HG03571 (cell line): ENCODE results near the gene ANAPC7.
"Not testable (repeated sequence)": the region's sequence is repeated elsewhere in the genome, so short reads cannot be mapped to it uniquely, and the experiment has no call there.

Experiments used
- ATAC-seq: cut with Tn5 transposase; IDR thresholded peaks from one replicate; pipeline ENCODE4 v1.9.1; 2021; ENCODE audit not compliant: unreplicated experiment

The ANAPC7 gene, protein sequence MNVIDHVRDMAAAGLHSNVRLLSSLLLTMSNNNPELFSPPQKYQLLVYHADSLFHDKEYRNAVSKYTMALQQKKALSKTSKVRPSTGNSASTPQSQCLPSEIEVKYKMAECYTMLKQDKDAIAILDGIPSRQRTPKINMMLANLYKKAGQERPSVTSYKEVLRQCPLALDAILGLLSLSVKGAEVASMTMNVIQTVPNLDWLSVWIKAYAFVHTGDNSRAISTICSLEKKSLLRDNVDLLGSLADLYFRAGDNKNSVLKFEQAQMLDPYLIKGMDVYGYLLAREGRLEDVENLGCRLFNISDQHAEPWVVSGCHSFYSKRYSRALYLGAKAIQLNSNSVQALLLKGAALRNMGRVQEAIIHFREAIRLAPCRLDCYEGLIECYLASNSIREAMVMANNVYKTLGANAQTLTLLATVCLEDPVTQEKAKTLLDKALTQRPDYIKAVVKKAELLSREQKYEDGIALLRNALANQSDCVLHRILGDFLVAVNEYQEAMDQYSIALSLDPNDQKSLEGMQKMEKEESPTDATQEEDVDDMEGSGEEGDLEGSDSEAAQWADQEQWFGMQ

GRCh38 chr12:110403146-110403975 lies at the start of gene ANAPC7:
ANAPC7 (minus strand) TSS chr12:110403708; CDS start chr12:110403627, 81 bp downstream.
- peak; percentile 68 for ATAC-seq

DNA sequence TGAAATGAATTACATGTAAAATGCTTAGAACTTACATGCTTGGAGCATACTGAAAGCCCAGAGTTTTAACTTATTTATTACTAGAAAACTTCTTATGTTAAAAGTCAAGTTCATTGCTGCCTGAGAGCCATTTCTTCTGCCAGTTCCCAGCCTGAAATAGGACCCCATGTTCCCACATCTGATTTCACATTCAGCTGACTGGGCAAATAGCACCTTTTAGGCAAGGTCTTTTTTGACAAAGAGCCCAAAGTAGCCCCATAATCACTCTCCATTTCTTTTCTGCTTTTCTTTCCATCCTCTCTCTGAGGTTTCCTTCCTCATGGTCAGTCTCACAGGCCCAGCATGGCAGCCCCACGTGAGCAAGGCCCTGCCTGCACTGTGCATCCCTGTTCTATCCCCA lies 47.8 kb upstream of the ANAPC7 start:
- no peak for ATAC-seq

- ATAC-seq: peak; percentile 91
Measured at GRCh38 chr12:110449799-110450497, 46.4 kb upstream of the ANAPC7 start, which contains the start of gene ARPC3. ARPC3 (minus strand) TSS chr12:110450337; CDS start chr12:110450260, 77 bp downstream.

- no peak for ATAC-seq
Measured at GRCh38 chr12:110444455-110444854, 40.9 kb upstream of the ANAPC7 start.

- no peak for ATAC-seq
Measured at GRCh38 chr12:110436231-110436630, 32.7 kb upstream of the ANAPC7 start.

- ATAC-seq: no peak
Measured at GRCh38 chr12:110431957-110432587, 28.6 kb upstream of the ANAPC7 start.

DNA sequence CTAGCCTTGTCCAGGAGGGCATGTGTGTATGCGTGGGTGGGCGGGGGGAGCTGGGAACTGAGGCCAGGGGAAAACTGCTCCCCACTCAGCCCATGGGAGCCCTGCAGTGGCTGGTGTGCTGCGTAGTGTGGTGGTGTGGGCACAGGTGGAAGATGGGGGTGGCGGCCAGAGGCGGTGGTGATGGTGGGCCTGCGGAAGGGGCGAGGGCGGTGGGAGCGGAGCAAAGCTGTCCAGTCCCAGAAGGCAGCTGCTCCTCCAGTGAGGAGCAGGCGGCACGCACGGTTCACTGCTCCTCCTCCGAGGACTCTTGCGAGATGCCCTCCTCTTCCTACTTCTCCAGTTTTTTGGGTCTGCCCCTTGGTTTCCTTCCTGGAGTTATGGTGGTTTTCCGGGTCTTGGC lies 26.2 kb upstream of the ANAPC7 start:
- ATAC-seq: not testable (repeated sequence)

DNA sequence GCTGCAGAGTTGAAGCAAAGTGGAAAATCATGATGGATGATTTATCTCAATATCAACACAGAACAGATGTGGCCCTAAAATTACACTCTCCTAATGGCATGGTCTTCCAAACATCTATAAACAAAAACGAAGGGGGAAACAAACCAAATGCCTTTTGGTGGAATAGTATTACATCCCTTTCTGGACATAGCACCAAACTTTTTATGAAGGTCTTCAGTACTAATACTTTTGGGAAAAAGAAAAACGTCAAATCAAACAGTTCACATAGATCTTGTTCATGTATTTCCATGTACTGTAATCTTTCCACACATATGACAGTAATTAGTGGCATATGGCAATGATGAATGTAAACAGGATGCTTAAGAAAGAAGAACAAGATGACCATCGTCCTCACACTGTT lies 22.9 kb upstream of the ANAPC7 start:
- no peak for ATAC-seq

GRCh38 chr12:110424237-110424636 lies 20.7 kb upstream of the ANAPC7 start:
- no peak for ATAC-seq

DNA sequence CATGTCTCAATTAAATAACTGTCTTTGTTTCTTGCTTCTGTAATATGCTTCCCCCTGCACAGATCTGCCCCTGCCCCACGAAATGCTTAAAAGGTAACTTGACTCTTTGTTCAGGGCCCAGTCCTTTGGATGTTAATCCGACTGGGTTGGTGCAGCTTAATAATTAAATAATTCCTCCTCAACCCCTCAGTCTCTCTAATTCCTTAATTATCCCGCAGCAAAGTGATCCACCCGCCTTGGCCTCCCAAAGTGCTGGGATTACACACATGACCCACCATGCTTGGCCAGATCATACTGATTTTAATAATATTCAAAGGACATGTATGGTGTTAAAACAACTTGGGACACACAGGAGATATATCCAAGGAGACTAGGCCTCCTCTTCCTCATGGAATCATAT lies 18.2 kb upstream of the ANAPC7 start:
- ATAC-seq: no peak

DNA sequence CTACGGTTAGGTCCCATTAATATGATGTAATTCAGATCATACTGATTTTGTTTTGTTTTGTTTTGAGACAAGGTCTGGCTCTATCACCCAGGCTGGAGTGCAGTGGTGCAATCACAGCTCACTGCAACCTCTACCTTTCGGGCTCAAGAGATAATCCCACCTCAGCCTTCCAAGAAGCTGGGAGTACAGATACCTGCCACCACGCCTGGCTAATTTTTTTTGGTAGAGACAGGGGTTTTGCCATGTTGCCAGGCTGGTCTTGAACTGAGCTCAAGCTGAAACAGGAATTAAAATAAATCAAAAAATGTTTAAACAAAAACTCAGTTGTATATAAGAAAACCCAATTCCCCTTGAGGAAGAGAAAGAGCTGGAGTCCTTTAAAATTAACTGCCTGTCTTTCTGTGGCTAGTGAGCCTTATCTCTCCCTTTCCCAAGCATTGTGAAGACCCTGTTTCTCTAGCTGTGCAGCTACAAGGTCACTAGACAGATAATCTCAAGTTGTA lies 17.7 kb upstream of the ANAPC7 start:
- ATAC-seq: no peak

- not testable (repeated sequence) for ATAC-seq
Measured at GRCh38 chr12:110420644-110421043, 17.1 kb upstream of the ANAPC7 start.

- ATAC-seq: not testable (repeated sequence)
Measured at GRCh38 chr12:110417113-110417512, 13.6 kb upstream of the ANAPC7 start.

DNA sequence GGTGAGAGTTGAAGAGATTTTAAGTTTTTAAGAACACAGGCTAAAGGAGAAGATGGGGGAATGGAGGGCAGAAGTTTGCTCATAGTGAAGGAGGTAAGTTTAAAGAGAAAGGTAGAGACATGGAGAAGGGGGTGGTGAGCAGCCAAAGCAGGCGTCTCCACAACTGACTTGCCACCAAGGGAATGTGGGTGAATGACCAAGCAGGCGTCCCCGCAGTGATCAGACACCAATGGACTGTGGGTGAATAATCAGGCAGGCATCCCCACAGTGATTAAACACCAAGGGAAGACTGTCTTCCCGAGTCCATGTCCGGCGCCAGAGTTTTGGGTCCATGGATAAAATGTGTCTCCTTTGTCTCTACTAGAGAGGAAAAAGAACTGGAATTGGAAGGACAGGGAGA lies 6.6 kb upstream of the ANAPC7 start:
- not testable (repeated sequence) for ATAC-seq

GRCh38 chr12:110405126-110405662 lies 1.7 kb upstream of the ANAPC7 start:
- not testable (repeated sequence) for ATAC-seq

DNA sequence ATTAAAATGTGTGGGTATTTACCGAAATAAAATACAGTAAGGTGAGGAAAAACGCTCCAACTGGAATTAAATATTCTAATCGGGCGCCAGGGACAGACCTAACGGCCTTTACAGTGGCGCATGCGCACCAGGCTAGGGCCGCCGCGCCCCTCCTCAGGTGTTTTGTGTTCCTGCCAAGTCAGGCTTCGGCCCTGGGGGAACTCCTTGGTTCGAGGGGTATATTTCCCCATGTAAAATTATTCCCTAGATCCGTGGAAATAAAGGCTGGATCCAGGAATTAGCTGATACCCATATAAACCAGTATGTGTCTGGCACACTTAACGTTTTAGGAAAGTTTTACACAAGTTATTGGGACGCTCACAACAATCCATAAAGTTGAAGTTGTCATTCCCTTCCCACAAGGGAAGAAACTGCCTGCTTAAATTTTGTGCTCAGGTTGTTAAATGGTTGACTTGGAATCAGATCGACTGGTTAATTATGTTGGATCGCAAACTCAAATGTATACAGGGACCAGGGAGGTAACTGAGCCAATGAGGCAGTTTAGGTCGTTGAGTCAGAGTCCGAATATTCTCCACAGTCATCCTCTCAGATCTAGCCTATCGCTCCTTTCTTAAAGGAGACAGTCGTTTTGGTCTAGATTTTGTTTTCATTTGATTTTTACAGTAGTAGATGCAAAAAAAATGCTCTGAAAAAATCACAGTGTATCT lies 621 bp upstream of the ANAPC7 start:
- peak; percentile 42 for ATAC-seq

GRCh38 chr12:110382683-110383082 lies 20.8 kb downstream of the ANAPC7 start:
- ATAC-seq: no peak

GRCh38 chr12:110379631-110380030 lies 23.9 kb downstream of the ANAPC7 start:
- ATAC-seq: no peak

DNA sequence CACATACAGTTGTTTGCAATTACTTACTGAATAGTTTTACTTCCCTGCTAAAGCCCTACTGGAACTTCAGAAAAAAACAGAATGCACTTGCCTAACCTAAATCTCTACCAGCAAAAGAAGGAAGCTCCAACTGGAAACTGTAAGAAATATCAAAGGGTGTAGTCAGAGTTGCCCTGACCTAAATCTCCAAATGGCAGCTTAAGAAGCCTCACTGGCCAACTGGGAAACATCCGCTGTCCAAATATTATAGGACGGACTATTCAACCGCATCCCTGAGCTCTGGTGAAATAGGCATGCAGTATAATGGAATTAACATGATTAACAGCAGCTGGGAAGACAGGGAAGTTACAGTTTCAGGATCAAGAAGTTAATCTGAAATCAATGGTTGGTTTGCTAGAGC lies 24.3 kb downstream of the ANAPC7 start:
- ATAC-seq: no peak
